HepG2 (cell line): ENCODE measurements around the gene RBCK1. TPM values are rescaled to one million over a fixed set of nuclear protein-coding genes. Genes with fewer than 3 reads are reported as not detected.

Experiments
- AGO1 ChIP-seq: fragments of 200-400 bp; formaldehyde crosslinking; IDR thresholded peaks from 2 replicates; pipeline ENCODE4 v1.6.1; 2017; ENCODE audit warnings: mild to moderate bottlenecking, low read depth, low read length, moderate library complexity; ENCODE audit not compliant: poor library complexity, severe bottlenecking
- AGO2 ChIP-seq: fragments of 200-400 bp; formaldehyde crosslinking; optimal IDR thresholded peaks from 2 replicates; pipeline ENCODE3; 2017; ENCODE audit warnings: mild to moderate bottlenecking, low read depth, low read length, moderate library complexity
- EED ChIP-seq: sonication (generic); formaldehyde crosslinking; IDR thresholded peaks from 2 replicates; pipeline ENCODE4 v1.5.0; 2020; ENCODE audit warnings: mild to moderate bottlenecking, missing genetic modification reagents
- HNF4G ChIP-seq, 2 experiments: sonication (generic) in 1 of 2; formaldehyde crosslinking in 1 of 2; IDR thresholded peaks; 2 replicates each; pipeline versions ENCODE4 v1.4.0 to v1.6.1; 2011 to 2020; ENCODE audit warnings: borderline replicate concordance in 2 of 2, low read depth in 2 of 2, mild to moderate bottlenecking in 2 of 2, low read length in 1 of 2, missing genetic modification reagents in 1 of 2, moderate library complexity in 1 of 2
- MAX ChIP-seq: IDR thresholded peaks from 2 replicates; pipeline ENCODE4 v1.6.1; 2012; ENCODE audit warnings: inconsistent platforms
- MYPOP ChIP-seq: sonication (generic); formaldehyde crosslinking; IDR thresholded peaks from 2 replicates; pipeline ENCODE4 v1.8.1; 2023; ENCODE audit warnings: mild to moderate bottlenecking, moderate library complexity, missing genetic modification reagents
- PLSCR1 ChIP-seq: sonication (generic); formaldehyde crosslinking; IDR thresholded peaks from 2 replicates; pipeline ENCODE4 v1.5.0; 2020; ENCODE audit warnings: missing genetic modification reagents, mild to moderate bottlenecking, borderline replicate concordance
- POLR2G ChIP-seq: fragments of 200-400 bp; formaldehyde crosslinking; IDR thresholded peaks from 2 replicates; pipeline ENCODE4 v1.6.1; 2018; ENCODE audit warnings: mild to moderate bottlenecking, low read depth, low read length, moderate library complexity
- RBFOX2 ChIP-seq: fragments of 200-400 bp; formaldehyde crosslinking; IDR thresholded peaks from 2 replicates; pipeline ENCODE4 v1.6.1; 2017; ENCODE audit warnings: low read depth, mild to moderate bottlenecking, low read length
- TCF12 ChIP-seq, 2 experiments: fragments of 450-650 bp in 1 of 2; sonication (generic) in 1 of 2; formaldehyde crosslinking in 1 of 2; IDR thresholded peaks; 2 replicates each; pipeline versions ENCODE4 v1.6.1 to v1.8.0; 2017 to 2022; ENCODE audit warnings: antibody characterized with exemption in 1 of 2, mild to moderate bottlenecking in 1 of 2, missing genetic modification reagents in 1 of 2, moderate library complexity in 1 of 2
- ZBTB4 ChIP-seq: sonication (generic); formaldehyde crosslinking; IDR thresholded peaks from 2 replicates; pipeline ENCODE4 v1.4.0; 2020; ENCODE audit warnings: missing genetic modification reagents, mild to moderate bottlenecking, borderline replicate concordance
- ZNF510 ChIP-seq: sonication (generic); formaldehyde crosslinking; IDR thresholded peaks from 2 replicates; pipeline ENCODE4 v1.4.0; 2020; ENCODE audit warnings: low read depth, mild to moderate bottlenecking, missing genetic modification reagents
- ZNF556 ChIP-seq: sonication (generic); formaldehyde crosslinking; IDR thresholded peaks from 2 replicates; pipeline ENCODE4 v1.4.0; 2020; ENCODE audit warnings: mild to moderate bottlenecking, missing genetic modification reagents, borderline replicate concordance
- ZNF629 ChIP-seq: sonication (generic); formaldehyde crosslinking; conservative IDR thresholded peaks from 2 replicates; pipeline ENCODE4 v1.5.0; 2020; ENCODE audit warnings: missing genetic modification reagents
- ZNF687 ChIP-seq: sonication (generic); formaldehyde crosslinking; IDR thresholded peaks from 2 replicates; pipeline ENCODE4 v1.5.1; 2020; ENCODE audit warnings: mild to moderate bottlenecking, missing genetic modification reagents, moderate library complexity
- ZNF768 ChIP-seq: sonication (generic); formaldehyde crosslinking; IDR thresholded peaks from 2 replicates; pipeline ENCODE4 v1.4.0; 2020; ENCODE audit warnings: missing genetic modification reagents
- polyA plus RNA-seq, 8 experiments: library from polyadenylated mRNA; depleted of rRNA in 3 of 8; stranded (reverse) in 7 of 8; unstranded in 1 of 8; fragments of >200 nt; fragmentation: Illumina TruSeq in 4 of 8; extraction: Trizol in 4 of 8; gene quantifications; 2 replicates each; pipeline versions ENCODE4 v1.2.1 to v1.2.3, GENCODE V29; 2011 to 2016; ENCODE audit warnings: low read depth in 4 of 8, missing spikeins in 1 of 8, mixed read lengths in 1 of 8; ENCODE audit not compliant: insufficient read depth in 1 of 8
- total RNA-seq, 5 experiments: library from RNA; depleted of rRNA; stranded (reverse); fragments of >200 nt; fragmentation: Illumina TruSeq; extraction: Trizol; gene quantifications; 2 replicates each; pipeline ENCODE4 v1.2.3, GENCODE V29; 2016; ENCODE audit warnings: low read depth in 1 of 5

The RBCK1 gene
- total and polyA plus RNA-seq, 2 of the 13 experiments (the other 11 are each of a cell fraction or from before 2014, with no cell fraction given): 149 to 215 TPM

- TF ChIP-seq MYPOP (CRISPR knock-in tag) (0 out of 2 replicates have a peak, but pooled peaks have one; percentile 43), ZNF629 (peak; percentile 92), ZNF687 (CRISPR knock-in tag) (peak; percentile 57; the same call in 1 of the 2 replicates), RBFOX2 (peak; percentile 65; the same call in 1 of the 2 replicates), AGO2 (peak; percentile 85), ZNF556 (no peak), PLSCR1 (CRISPR knock-in tag) (no peak), TCF12 (IDR thresholded peaks at IDR 0.05) (no peak), TCF12 (CRISPR knock-in tag; IDR thresholded peaks at IDR 0.05) (no peak), POLR2G (peak; percentile 58), EED (CRISPR knock-in tag) (peak; percentile 80), ZBTB4 (CRISPR knock-in tag) (peak; percentile 84), ZNF510 (CRISPR knock-in tag) (0 out of 2 replicates have a peak, but pooled peaks have one; percentile 52), ZNF768 (CRISPR knock-in tag) (peak; percentile 40; the same call in 1 of the 2 replicates), AGO1 (peak; percentile 73), HNF4G (IDR thresholded peaks at IDR 0.05; ENCODE audit: borderline replicate concordance, low read depth, low read length) (no peak), HNF4G (CRISPR knock-in tag; IDR thresholded peaks at IDR 0.05; ENCODE audit: borderline replicate concordance, low read depth) (0 out of 2 replicates have a peak, but pooled peaks have one; percentile 18), MAX (peak; percentile 15; the same call in 1 of the 2 replicates)
Observed at GRCh38 chr20:388034-388994, 19.8 kb upstream of the RBCK1 start (continued).
